CD1c-positive myeloid dendritic cell (primary cell): Measurements from ENCODE around the gene ARL10.

Experiments
- DNase-seq: peaks from one replicate; pipeline ENCODE4 v3.0.0-alpha.2; 2016; ENCODE audit errors: extremely low spot score

Gene ARL10

GRCh38 chr5:176410486-176411180 is 45.3 kb downstream of the ARL10 start:
- no peak for DNase-seq

- no peak for DNase-seq
Observed at GRCh38 chr5:176412517-176413254, 47.4 kb downstream of the ARL10 start.

GRCh38 chr5:176413255-176413565 is 47.9 kb downstream of the ARL10 start:
- DNase-seq, result no peak

- DNase-seq, result no peak
Observed at GRCh38 chr5:176413709-176414191, 48.5 kb downstream of the ARL10 start.

- DNase-seq, result no peak
Observed at GRCh38 chr5:176414704-176415103, 49.4 kb downstream of the ARL10 start.

GRCh38 chr5:176415240-176415951 is 50.1 kb downstream of the ARL10 start:
- peak; percentile 12 for DNase-seq

- DNase-seq, result peak; percentile 97
Observed at GRCh38 chr5:176415952-176416924, 51.0 kb downstream of the ARL10 start, which contains the start of gene CLTB. Gene CLTB (minus strand): TSS chr5:176416539. CDS start chr5:176416363, 176 bp downstream.

- no peak for DNase-seq
Observed at GRCh38 chr5:176416965-176417364, 51.7 kb downstream of the ARL10 start.

GRCh38 chr5:176418251-176418650 is 53.0 kb downstream of the ARL10 start:
- no peak for DNase-seq

GRCh38 chr5:176420086-176420485 is 54.8 kb downstream of the ARL10 start:
- DNase-seq, result no peak

GRCh38 chr5:176420972-176421544 is 55.8 kb downstream of the ARL10 start:
- no peak for DNase-seq

GRCh38 chr5:176424181-176424580 is 58.9 kb downstream of the ARL10 start:
- DNase-seq, result no peak

- no peak for DNase-seq
Observed at GRCh38 chr5:176425138-176425537, 59.9 kb downstream of the ARL10 start.

GRCh38 chr5:176425791-176426190 is 60.5 kb downstream of the ARL10 start:
- DNase-seq, result no peak

- DNase-seq, result no peak
Observed at GRCh38 chr5:176426876-176427275, 61.6 kb downstream of the ARL10 start.

GRCh38 chr5:176427971-176428370 is 62.7 kb downstream of the ARL10 start:
- no peak for DNase-seq

- DNase-seq, result no peak
Observed at GRCh38 chr5:176429972-176430371, 64.7 kb downstream of the ARL10 start.
